ENCODE data around the gene ABCB1.
"Not testable (repeated sequence)": the region's sequence is repeated elsewhere in the genome, so short reads cannot be mapped to it uniquely, and the experiment has no call there.

- not testable (repeated sequence) for TF ChIP-seq POLR2AphosphoS5 (IDR thresholded peaks at IDR 0.05; ENCODE audit: low read depth, low read length); JUN (IDR thresholded peaks at IDR 0.05; ENCODE audit: low read depth, low read length); EP300 (IDR thresholded peaks at IDR 0.05; ENCODE audit: borderline replicate concordance in 1 of 2, low read depth in 2 of 2, low read length in 2 of 2); CTCF (IDR thresholded peaks at IDR 0.05; ENCODE audit: control extremely low read depth in 1 of 3, insufficient read depth in 1 of 3, low read depth in 1 of 3, low read length in 3 of 3); POLR2A (IDR thresholded peaks at IDR 0.05; ENCODE audit: control extremely low read depth in 1 of 2, low read depth in 2 of 2, low read length in 2 of 2); CBX5 (IDR thresholded peaks at IDR 0.05; ENCODE audit: low read depth, low read length); CHD2 (IDR thresholded peaks at IDR 0.05; ENCODE audit: low read length); ASH2L (IDR thresholded peaks at IDR 0.05; ENCODE audit: low read length); SIX5 (IDR thresholded peaks at IDR 0.05; ENCODE audit: low read depth, low read length); TBP (IDR thresholded peaks at IDR 0.05; ENCODE audit: low read depth, low read length); RBBP5 (IDR thresholded peaks at IDR 0.05; ENCODE audit: borderline replicate concordance, low read depth, low read length)
These were observed 131.5 kb downstream of the ABCB1 start for GRCh38 chr7:87469204-87469603.
